SK-N-MC (cell line): ENCODE results near the gene MDM4.

ENCODE experiments used
- EZH2 ChIP-seq: fragments of 200-600 bp; sonication (generic); IDR thresholded peaks from one replicate; pipeline ENCODE4 v1.6.1; 2017; ENCODE audit warnings: antibody characterized with exemption
- POLR2AphosphoS5 ChIP-seq: IDR thresholded peaks from 2 replicates; pipeline ENCODE4 v1.6.1; 2012; ENCODE audit warnings: mild to moderate bottlenecking, low read depth, low read length, borderline replicate concordance

GRCh38 chr1:204562075-204562990 lies 46.1 kb downstream of the MDM4 start:
- TF ChIP-seq POLR2AphosphoS5 (no peak), EZH2 (no peak)
